NCI-H2196 treated with DMSO at 0.1 percent for 48 hours (cell line): Measurements from ENCODE around the gene NDUFAF5.

ENCODE experiments used
- DNase-seq: peaks from one replicate; lab custom pipeline; 2025; ENCODE audit not compliant: unreplicated experiment; lab: John Stamatoyannopoulos, UW

The NDUFAF5 gene

GRCh38 chr20:13819885-13820645 lies 35.2 kb downstream of the NDUFAF5 start:
- peak; percentile 42 for DNase-seq

- no peak for DNase-seq
These were observed 37.0 kb downstream of the NDUFAF5 start for GRCh38 chr20:13821876-13822275.

GRCh38 chr20:13822459-13822858 lies 37.6 kb downstream of the NDUFAF5 start:
- DNase-seq: no peak

- no peak for DNase-seq
These were observed 39.6 kb downstream of the NDUFAF5 start for GRCh38 chr20:13824459-13824858.

- DNase-seq: no peak
These were observed 40.6 kb downstream of the NDUFAF5 start for GRCh38 chr20:13825465-13825864.

GRCh38 chr20:13831476-13831875 lies 46.6 kb downstream of the NDUFAF5 start:
- no peak for DNase-seq

- DNase-seq: no peak
These were observed 53.8 kb downstream of the NDUFAF5 start for GRCh38 chr20:13838664-13839063.

- no peak for DNase-seq
These were observed 54.7 kb downstream of the NDUFAF5 start for GRCh38 chr20:13839421-13840092.

- DNase-seq: no peak
These were observed 55.3 kb downstream of the NDUFAF5 start for GRCh38 chr20:13840093-13840465.

- no peak for DNase-seq
These were observed 56.4 kb downstream of the NDUFAF5 start for GRCh38 chr20:13841206-13841605.

GRCh38 chr20:13844296-13844695 lies 59.5 kb downstream of the NDUFAF5 start:
- no peak for DNase-seq

- DNase-seq: no peak
These were observed 66.5 kb downstream of the NDUFAF5 start for GRCh38 chr20:13851279-13851678.

GRCh38 chr20:13852306-13852705 lies 67.5 kb downstream of the NDUFAF5 start:
- DNase-seq: no peak

GRCh38 chr20:13855613-13856012 lies 70.8 kb downstream of the NDUFAF5 start:
- DNase-seq: no peak

GRCh38 chr20:13856354-13856753 lies 71.5 kb downstream of the NDUFAF5 start:
- DNase-seq: no peak

- peak; percentile 53 for DNase-seq
These were observed 72.5 kb downstream of the NDUFAF5 start for GRCh38 chr20:13857304-13857703.

GRCh38 chr20:13857961-13858360 lies 73.1 kb downstream of the NDUFAF5 start:
- no peak for DNase-seq

- no peak for DNase-seq
These were observed 73.6 kb downstream of the NDUFAF5 start for GRCh38 chr20:13858439-13858838.

GRCh38 chr20:13858871-13859270 lies 74.0 kb downstream of the NDUFAF5 start:
- DNase-seq: no peak

GRCh38 chr20:13862245-13862644 lies 77.4 kb downstream of the NDUFAF5 start:
- no peak for DNase-seq

- DNase-seq: no peak
These were observed 78.4 kb downstream of the NDUFAF5 start for GRCh38 chr20:13863244-13863643.

GRCh38 chr20:13865156-13865555 lies 80.3 kb downstream of the NDUFAF5 start:
- no peak for DNase-seq
